SH-SY5Y (cell line): ENCODE data around the gene FBXO38.

ENCODE experiments used
- GATA2 ChIP-seq: IDR thresholded peaks from 2 replicates; pipeline ENCODE4 v1.6.1; 2011; ENCODE audit warnings: mild to moderate bottlenecking, low read depth, low read length
- GATA3 ChIP-seq: IDR thresholded peaks from 2 replicates; pipeline ENCODE4 v1.6.1; 2011; ENCODE audit warnings: low read depth, mild to moderate bottlenecking, low read length, moderate library complexity

DNA sequence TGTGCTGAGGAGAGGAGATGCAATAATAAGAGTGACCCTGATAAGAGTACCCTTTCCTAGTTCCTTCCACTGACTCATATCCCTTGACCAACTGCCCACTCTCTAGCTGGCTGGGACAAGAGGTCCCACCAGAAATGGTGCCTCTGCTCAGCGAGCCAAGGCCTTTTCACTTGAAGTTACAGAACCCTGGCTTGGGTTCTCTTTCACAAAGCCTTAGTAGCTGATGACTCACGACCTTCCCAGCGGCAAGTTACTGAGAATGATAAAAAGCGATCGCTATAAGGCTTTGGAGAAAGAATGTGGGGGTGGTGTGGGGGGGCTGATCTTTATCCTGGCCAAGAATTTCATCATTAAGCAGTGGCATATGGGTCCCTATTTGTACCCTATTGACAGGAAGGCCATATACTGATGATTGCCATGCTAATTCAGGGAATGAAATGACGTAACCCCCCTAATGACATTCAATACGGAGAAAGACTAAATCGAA is 90.3 kb downstream of the FBXO38 start:
- TF ChIP-seq GATA3 (no peak), GATA2 (no peak)
